ENCODE measurements around the gene ZRANB3. TPM values are rescaled to one million over a fixed set of nuclear protein-coding genes. Genes with fewer than 3 reads are reported as not detected.

The ZRANB3 gene
- total RNA-seq, 2 experiments from 2014 or later: 11.6 to 27.0 TPM

DNA sequence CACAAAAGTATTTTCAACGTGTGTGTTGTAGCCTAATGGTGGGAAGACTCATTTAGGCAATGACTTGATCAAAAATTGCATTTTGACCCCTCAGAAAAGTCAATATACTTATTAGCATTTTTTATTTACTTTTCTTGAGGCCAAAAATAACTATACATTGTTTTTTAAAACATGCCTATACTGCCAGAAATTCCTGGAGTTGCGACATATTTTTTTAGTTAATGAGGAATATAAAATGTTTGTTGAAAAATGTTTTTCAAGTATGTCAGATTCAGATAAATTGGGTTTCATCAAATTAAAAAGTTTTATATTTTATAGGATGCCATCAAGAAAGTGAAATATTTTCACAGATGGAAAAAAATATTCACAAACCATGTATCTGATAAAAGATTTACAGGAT is 39.9 kb upstream of the ZRANB3 start:
- Histone ChIP-seq H3K4me1 (ENCODE audit: insufficient read depth, low read length, poor library complexity, severe bottlenecking) (no peaks in the 10 kb centered on the region), H3K36me3 (ENCODE audit: insufficient read depth, low read length) (peaks cover 66% of the 10 kb centered on the region), H3K9me2 (ENCODE audit: insufficient read depth, low read length) (no peaks in the 10 kb centered on the region), H4K20me1 (ENCODE audit: insufficient read depth, low read length) (no peaks in the 10 kb centered on the region), H3K79me2 (ENCODE audit: insufficient read depth, low read depth, low read length) (peaks cover 15% of the 10 kb centered on the region; the same call in 1 of the 2 replicates), H3K27ac (ENCODE audit: low read depth, low read length, poor library complexity, severe bottlenecking) (no peak overlapping the region), H3K4me2 (ENCODE audit: low read length) (no peak overlapping the region), H2AFZ (ENCODE audit: low read length) (no peak overlapping the region), H3K4me3 (ENCODE audit: low read depth, low read length, poor library complexity, severe bottlenecking) (no peak overlapping the region), H3K9me3 (ENCODE audit: low read length) (no peaks in the 10 kb centered on the region)
- no TSS peak for BruUV-seq (replicated peaks)
- DNase-seq (ENCODE audit: low spot score): no peak
- CTCF ChIA-PET (ENCODE audit: unreplicated experiment): no interaction called here
- POLR2A ChIA-PET: interaction anchor here (1.6 kb wide), 2 partner anchors 9 to 40 kb away, joined by 3 to 7 read pairs; partner anchors contain the start of genes R3HDM1 and ZRANB3
- TF ChIP-seq EZH2phosphoT487 (IDR thresholded peaks at IDR 0.05; ENCODE audit: borderline replicate concordance, low read depth, low read length): no peak
- no peak for TF ChIP-seq CTCF (conservative IDR thresholded peaks at IDR 0.05; ENCODE audit: low read length)
- intact Hi-C loops (cut with micrococcal nuclease; ENCODE audit: unreplicated experiment): loop anchor here (10.0 kb wide), 1 partner anchor 144 kb away; no protein-coding TSS in a partner anchor

GRCh38 chr2:135563793-135564192 is 32.8 kb upstream of the ZRANB3 start:
- Histone ChIP-seq H3K27ac (ENCODE audit: low read depth, low read length, poor library complexity, severe bottlenecking) (no peak overlapping the region), H3K4me1 (ENCODE audit: insufficient read depth, low read length, poor library complexity, severe bottlenecking) (no peaks in the 10 kb centered on the region), H2AFZ (ENCODE audit: low read length) (no peak overlapping the region), H3K4me2 (ENCODE audit: low read length) (no peak overlapping the region), H3K36me3 (ENCODE audit: insufficient read depth, low read length) (peaks cover 52% of the 10 kb centered on the region), H3K9me3 (ENCODE audit: low read length) (no peaks in the 10 kb centered on the region), H3K79me2 (ENCODE audit: insufficient read depth, low read depth, low read length) (peaks cover 57% of the 10 kb centered on the region; the same call in 1 of the 2 replicates), H4K20me1 (ENCODE audit: insufficient read depth, low read length) (peaks cover 7% of the 10 kb centered on the region; the same call in 1 of the 2 replicates), H3K4me3 (ENCODE audit: low read depth, low read length, poor library complexity, severe bottlenecking) (no peak overlapping the region), H3K9me2 (ENCODE audit: insufficient read depth, low read length) (no peaks in the 10 kb centered on the region)
- TF ChIP-seq CTCF (conservative IDR thresholded peaks at IDR 0.05; ENCODE audit: low read length): no peak
- TF ChIP-seq EZH2phosphoT487 (IDR thresholded peaks at IDR 0.05; ENCODE audit: borderline replicate concordance, low read depth, low read length): no peak
- ChIA-PET CTCF (ENCODE audit: unreplicated experiment) (no interaction called here), POLR2A (interaction anchor here (0.6 kb wide), 1 partner anchor 89 kb away, joined by 4 read pairs; no protein-coding TSS in a partner anchor)
- no TSS peak for BruUV-seq (replicated peaks)
- intact Hi-C loops (cut with micrococcal nuclease; ENCODE audit: unreplicated experiment): no loop called here
- DNase-seq (ENCODE audit: low spot score): no peak

DNA sequence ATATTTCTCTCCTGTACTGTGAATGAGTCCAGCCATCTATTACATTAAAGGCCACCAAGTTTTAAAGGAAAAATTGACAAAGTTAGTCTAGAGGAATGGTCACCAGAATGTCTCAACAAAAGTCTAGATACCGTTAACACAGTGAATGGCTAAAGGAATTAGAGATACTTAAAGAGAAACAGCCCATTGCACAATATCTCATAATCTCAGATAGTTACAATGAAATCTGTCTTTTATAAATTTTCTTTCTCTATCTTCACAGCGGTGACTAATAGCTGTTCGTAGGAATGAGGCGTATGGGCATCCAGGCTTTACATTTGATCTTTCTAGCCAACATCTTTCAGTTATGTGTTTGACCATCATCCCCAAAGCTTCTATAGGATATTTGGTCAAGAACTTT is 30.9 kb upstream of the ZRANB3 start:
- Histone ChIP-seq H3K9me3 (ENCODE audit: low read length) (no peaks in the 10 kb centered on the region), H3K36me3 (ENCODE audit: insufficient read depth, low read length) (peaks cover 44% of the 10 kb centered on the region), H3K4me3 (ENCODE audit: low read depth, low read length, poor library complexity, severe bottlenecking) (no peak overlapping the region), H2AFZ (ENCODE audit: low read length) (no peak overlapping the region), H4K20me1 (ENCODE audit: insufficient read depth, low read length) (peaks cover 7% of the 10 kb centered on the region; the same call in 1 of the 2 replicates), H3K4me1 (ENCODE audit: insufficient read depth, low read length, poor library complexity, severe bottlenecking) (no peaks in the 10 kb centered on the region), H3K4me2 (ENCODE audit: low read length) (no peak overlapping the region), H3K9me2 (ENCODE audit: insufficient read depth, low read length) (no peaks in the 10 kb centered on the region), H3K27ac (ENCODE audit: low read depth, low read length, poor library complexity, severe bottlenecking) (no peak overlapping the region), H3K79me2 (ENCODE audit: insufficient read depth, low read depth, low read length) (peaks cover 76% of the 10 kb centered on the region; the same call in 1 of the 2 replicates)
- intact Hi-C loops (cut with micrococcal nuclease; ENCODE audit: unreplicated experiment): no loop called here
- TF ChIP-seq EZH2phosphoT487 (IDR thresholded peaks at IDR 0.05; ENCODE audit: borderline replicate concordance, low read depth, low read length) (no peak), CTCF (conservative IDR thresholded peaks at IDR 0.05; ENCODE audit: low read length) (no peak)
- no peak for DNase-seq (ENCODE audit: low spot score)
- POLR2A ChIA-PET: interaction anchor here (0.8 to 1.0 kb wide), 4 partner anchors 8 to 146 kb away, joined by 3 read pairs; no protein-coding TSS in a partner anchor
- BruUV-seq (replicated peaks): no TSS peak
- CTCF ChIA-PET (ENCODE audit: unreplicated experiment): no interaction called here

Data from OCI-LY7 (cell line).